GM12874 (cell line): Measurements from ENCODE around the gene POLE3.

Experiments used
- TF ChIP-seq, protein P1 (sequence below): IDR thresholded peaks from 2 replicates; pipeline ENCODE4 v1.5.1; 2011; ENCODE audit warnings: low read depth, mild to moderate bottlenecking, control low read depth, low read length, moderate library complexity; ENCODE audit not compliant: insufficient read depth

POLE3 gene

DNA sequence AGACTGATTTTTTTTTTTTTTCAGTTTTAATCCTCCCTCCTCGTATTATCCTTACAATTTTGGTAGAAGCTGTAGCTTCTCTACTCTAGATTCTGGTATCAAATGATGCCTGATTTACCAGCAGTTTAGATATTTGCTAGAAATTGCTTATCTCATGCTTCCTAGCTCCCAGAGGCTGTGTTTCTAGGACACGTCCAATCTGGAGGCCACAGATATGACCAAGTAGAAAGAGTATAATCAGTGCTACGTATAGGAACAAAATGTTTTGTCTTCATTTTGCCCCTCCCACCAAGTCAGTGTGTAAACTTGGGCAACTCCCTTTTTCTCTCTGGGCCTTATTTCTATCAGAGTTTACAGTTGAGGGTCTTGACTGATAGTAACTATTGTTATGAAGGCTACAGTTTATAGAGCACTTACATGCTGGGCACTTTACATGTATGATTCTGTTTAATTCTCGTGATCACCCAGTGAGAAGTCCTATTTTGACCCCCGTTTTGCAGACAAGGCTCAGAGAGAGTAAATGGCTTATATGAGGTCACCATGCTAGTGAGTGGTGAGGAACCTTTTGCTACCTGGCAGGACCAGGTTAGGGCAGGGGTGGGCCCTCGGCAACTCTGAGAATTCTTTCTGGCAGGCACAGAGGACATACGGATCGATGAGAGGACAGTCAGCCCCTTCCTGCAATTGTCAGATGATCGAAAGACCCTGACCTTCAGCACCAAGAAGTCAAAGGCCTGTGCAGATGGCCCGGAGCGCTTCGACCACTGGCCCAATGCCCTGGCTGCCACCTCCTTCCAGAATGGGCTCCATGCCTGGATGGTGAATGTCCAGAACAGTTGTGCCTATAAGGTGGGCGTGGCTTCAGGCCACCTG is 41.3 kb downstream of the POLE3 start:
- TF ChIP-seq, protein P1, sequence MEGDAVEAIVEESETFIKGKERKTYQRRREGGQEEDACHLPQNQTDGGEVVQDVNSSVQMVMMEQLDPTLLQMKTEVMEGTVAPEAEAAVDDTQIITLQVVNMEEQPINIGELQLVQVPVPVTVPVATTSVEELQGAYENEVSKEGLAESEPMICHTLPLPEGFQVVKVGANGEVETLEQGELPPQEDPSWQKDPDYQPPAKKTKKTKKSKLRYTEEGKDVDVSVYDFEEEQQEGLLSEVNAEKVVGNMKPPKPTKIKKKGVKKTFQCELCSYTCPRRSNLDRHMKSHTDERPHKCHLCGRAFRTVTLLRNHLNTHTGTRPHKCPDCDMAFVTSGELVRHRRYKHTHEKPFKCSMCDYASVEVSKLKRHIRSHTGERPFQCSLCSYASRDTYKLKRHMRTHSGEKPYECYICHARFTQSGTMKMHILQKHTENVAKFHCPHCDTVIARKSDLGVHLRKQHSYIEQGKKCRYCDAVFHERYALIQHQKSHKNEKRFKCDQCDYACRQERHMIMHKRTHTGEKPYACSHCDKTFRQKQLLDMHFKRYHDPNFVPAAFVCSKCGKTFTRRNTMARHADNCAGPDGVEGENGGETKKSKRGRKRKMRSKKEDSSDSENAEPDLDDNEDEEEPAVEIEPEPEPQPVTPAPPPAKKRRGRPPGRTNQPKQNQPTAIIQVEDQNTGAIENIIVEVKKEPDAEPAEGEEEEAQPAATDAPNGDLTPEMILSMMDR: no peak

DNA sequence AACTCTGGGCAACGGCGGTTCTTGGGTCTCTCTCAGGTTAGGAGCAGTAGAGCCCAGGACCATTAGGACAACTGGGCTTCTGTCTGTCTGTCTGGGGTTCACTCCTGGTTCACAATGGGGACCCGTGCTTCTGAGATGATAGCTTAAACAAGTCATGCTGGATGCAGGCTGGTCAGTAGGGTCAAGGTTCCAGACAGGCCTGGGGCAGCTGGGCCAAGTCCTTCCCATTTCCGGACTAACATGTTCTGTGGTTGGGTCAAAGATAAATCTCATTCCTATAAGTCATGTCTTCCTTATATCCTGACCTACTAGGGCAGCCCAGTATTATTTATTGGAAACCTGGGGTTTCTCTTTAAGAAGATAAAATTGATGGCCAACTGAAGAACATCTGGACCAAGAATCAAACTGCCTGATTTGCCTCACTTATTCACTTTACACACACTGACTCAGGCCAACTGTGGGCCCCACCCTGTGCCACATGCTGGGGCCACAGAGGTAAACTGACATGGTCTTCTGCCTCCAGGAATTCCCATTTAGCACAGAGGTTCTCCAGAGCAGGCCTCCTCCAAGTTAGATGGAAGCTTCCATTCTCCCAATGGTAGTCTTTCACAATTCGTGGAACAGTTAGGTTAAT is 42.0 kb downstream of the POLE3 start:
- TF ChIP-seq, protein P1: no peak

DNA sequence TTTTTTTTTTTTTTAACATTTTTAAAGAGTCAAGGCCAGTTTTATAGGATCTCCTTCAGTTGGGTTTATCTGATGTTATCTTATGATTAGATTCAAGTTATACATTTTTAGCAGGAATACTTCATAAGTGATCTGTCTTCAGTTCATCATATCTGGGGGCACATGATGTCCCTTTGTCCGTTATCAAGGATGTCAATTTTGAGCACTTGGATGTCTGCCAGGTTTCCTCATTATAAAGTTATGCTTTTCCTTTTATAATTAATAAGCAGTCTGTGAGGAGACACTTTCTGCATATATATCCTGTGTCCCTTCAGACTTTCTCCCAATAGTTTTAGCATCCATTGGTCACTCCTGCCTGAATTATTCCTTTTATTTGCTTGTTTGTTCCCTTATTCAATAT is 45.5 kb downstream of the POLE3 start:
- TF ChIP-seq, protein P1: no peak

DNA sequence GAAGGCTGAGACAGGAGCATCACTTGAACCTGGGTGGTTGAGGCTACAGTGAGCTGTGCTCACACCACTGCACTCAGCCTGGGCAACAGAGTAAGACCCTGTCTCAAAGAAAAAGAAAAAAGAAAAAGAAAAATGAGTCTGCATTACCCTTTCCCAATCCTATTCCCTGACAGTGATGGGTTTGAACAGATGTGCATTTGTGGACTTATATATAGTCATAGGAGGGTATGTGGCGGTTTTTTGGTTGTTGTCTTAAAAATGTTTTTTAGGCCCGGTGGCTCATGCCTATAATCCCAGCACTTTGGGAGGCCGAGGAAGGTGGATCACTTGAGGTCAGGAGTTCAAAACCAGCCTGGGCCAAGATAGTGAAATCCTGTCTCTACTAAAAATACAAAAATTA is 47.1 kb downstream of the POLE3 start:
- TF ChIP-seq, protein P1: no peak

DNA sequence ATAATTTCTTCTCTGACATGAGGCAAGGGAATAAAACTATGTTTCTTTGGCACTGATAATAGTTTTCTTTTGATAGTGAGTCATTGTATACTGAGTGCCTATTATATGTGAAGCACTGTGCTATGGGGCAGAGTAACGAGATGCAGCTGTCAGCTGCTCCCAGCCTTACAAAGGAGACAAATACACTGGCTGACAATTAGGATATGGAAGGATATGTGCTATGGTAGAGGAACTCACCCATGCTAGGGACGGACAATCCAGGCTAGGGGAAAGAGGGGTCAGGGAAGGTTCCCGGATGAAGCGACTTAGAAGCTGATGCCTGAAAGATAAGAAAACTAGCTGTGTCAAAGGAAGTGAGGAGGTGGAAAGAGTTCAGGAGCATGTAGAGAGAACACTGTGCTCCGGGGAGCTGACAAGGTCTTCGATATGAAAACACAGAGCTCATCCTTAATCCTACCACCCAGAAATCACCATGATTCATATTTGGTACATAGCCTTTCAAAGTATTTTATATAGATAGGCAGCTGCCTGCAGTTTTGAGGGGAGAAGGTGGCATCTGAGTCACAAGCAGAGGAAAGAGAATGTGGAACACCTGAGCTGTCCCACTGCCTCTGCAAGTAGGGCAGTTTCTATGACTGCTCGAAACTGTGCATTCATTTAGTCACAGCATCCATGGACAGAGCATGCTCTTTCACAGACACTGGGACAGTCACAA is 49.0 kb downstream of the POLE3 start:
- TF ChIP-seq, protein P1: no peak

DNA sequence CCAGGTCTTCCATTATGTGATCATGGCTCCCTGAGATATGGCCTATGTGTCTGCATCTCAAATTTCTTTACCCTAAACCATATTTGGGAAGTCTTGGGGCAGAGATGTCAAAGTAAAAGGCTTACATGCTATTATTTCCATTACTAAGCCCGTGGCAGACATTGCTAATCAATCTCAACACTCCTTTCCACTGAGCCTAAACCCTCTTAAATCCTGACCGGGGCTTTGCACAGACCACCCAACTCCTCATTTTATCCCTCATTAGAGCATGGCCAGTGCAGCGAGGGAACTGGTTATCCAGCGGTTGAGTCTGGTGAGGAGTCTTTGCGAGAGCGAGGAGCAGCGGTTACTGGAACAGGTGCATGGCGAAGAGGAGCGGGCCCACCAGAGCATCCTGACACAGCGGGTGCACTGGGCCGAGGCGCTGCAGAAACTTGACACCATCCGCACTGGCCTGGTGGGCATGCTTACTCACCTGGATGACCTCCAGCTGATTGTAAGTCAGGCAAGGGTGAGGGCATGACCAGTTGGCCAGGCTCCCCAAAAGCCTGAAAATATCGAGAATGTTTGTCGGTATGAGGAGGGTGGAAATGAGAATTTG is 50.1 kb downstream of the POLE3 start:
- TF ChIP-seq, protein P1: no peak

DNA sequence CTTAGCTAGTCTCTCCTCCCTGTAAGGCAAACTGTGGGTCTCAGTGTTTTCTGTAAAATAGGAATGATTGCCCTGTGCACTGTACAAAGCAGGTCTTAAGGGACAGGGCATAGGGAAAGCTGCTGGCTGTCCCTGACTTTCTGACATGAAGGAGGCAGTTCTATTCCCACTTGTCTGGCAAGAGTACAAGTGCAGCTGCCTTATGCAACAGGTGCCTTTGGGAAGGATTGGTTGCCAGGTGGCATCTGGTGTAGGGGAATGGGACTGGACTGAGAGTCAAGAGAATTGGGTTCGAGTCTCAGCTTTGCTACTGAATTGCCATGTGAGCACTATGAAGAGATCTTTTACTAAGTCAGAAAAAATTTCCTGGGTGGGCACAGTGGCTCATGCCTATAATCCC is 51.1 kb downstream of the POLE3 start:
- TF ChIP-seq, protein P1: no peak
